GM12878 (cell line): ENCODE data around the gene PILRB.
"Not testable (repeated sequence)": the region's sequence is repeated elsewhere in the genome, so short reads cannot be mapped to it uniquely, and the experiment has no call there.

Experiments
- CBX3 ChIP-seq: fragments of 200-600 bp; sonication (generic); IDR thresholded peaks from 2 replicates; pipeline ENCODE4 v1.6.1; 2016; ENCODE audit warnings: low read depth, borderline replicate concordance
- CHD1 ChIP-seq: IDR thresholded peaks from 2 replicates; pipeline ENCODE4 v1.6.1; 2012; ENCODE audit warnings: low read depth, low read length, improper control_type of control experiment
- GABPA ChIP-seq: IDR thresholded peaks from 2 replicates; pipeline ENCODE4 v1.6.1; 2014; ENCODE audit warnings: antibody characterized with exemption, low read depth, mild to moderate bottlenecking, inconsistent platforms
- KDM1A ChIP-seq: fragments of 200-600 bp; sonication (generic); IDR thresholded peaks from 2 replicates; pipeline ENCODE4 v1.6.1; 2016; ENCODE audit warnings: borderline replicate concordance
- PKNOX1 ChIP-seq: fragments of 450-650 bp; IDR thresholded peaks from 2 replicates; pipeline ENCODE4 v1.6.1; 2016; ENCODE audit warnings: mild to moderate bottlenecking
- RCOR1 ChIP-seq: conservative IDR thresholded peaks from 2 replicates; pipeline ENCODE4 v1.6.1; 2012; ENCODE audit warnings: low read depth, low read length, improper control_type of control experiment
- ZNF274 ChIP-seq: IDR thresholded peaks from one replicate; pipeline ENCODE4 v1.8.0; 2011; ENCODE audit not compliant: insufficient read length, insufficient read depth
- TF ChIP-seq, protein P1 (sequence below), 3 experiments: IDR thresholded peaks in 2 of 3; conservative IDR thresholded peaks in 1 of 3; 2 replicates each; pipeline ENCODE4 v1.5.1; 2011; ENCODE audit warnings: low read depth in 3 of 3, low read length in 3 of 3, mild to moderate bottlenecking in 3 of 3, control low read depth in 2 of 3, moderate library complexity in 2 of 3, inconsistent platforms in 1 of 3, mixed read lengths in 1 of 3; ENCODE audit not compliant: control insufficient read depth in 2 of 3, insufficient read depth in 1 of 3; ENCODE audit errors: extremely low read depth in 1 of 3
- TF ChIP-seq, protein P2 (sequence below): fragments of 450-650 bp; IDR thresholded peaks from 2 replicates; pipeline ENCODE4 v1.6.1; 2016; ENCODE audit warnings: mild to moderate bottlenecking, moderate library complexity, borderline replicate concordance

DNA sequence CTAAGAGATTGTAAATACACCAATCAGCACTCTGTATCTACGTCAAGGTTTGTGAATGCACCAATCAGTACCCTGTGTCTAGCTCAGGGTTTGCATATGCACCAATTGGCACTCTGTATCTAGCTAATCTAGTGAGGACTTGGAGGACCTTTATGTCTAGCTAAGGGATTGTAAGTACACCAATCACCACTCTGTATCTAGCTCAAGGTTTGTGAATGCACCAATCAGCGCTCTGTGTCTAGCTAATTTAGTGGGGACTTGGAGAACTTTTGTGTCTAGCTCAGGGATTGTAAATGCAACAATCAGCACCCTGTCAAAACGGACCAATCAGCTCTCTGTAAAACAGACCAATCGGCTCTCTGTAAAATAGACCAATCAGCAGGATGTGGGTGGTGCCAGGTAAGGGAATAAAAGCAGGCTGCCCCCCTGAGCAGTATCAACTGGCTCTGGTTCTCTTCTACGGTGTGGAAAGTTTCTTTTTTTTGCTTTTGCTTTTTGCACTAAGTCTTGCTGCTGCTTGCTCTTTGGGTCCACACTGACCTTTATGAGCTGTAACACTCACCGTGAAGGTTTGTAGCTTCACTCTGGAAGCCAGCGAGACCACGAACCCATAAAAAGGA lies 24.4 kb downstream of the PILRB start:
- not testable (repeated sequence) for TF ChIP-seq RCOR1, PKNOX1, KDM1A, ZNF274, CHD1, CBX3, GABPA
- TF ChIP-seq, protein P1, sequence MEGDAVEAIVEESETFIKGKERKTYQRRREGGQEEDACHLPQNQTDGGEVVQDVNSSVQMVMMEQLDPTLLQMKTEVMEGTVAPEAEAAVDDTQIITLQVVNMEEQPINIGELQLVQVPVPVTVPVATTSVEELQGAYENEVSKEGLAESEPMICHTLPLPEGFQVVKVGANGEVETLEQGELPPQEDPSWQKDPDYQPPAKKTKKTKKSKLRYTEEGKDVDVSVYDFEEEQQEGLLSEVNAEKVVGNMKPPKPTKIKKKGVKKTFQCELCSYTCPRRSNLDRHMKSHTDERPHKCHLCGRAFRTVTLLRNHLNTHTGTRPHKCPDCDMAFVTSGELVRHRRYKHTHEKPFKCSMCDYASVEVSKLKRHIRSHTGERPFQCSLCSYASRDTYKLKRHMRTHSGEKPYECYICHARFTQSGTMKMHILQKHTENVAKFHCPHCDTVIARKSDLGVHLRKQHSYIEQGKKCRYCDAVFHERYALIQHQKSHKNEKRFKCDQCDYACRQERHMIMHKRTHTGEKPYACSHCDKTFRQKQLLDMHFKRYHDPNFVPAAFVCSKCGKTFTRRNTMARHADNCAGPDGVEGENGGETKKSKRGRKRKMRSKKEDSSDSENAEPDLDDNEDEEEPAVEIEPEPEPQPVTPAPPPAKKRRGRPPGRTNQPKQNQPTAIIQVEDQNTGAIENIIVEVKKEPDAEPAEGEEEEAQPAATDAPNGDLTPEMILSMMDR (IDR thresholded peaks at IDR 0.05 in 2 of 3, conservative IDR thresholded peaks at IDR 0.05 in 1 of 3; ENCODE audit: control insufficient read depth in 2 of 3, extremely low read depth in 1 of 3, insufficient read depth in 1 of 3, low read depth in 3 of 3, low read length in 3 of 3), result not testable (repeated sequence)
- TF ChIP-seq, protein P2, sequence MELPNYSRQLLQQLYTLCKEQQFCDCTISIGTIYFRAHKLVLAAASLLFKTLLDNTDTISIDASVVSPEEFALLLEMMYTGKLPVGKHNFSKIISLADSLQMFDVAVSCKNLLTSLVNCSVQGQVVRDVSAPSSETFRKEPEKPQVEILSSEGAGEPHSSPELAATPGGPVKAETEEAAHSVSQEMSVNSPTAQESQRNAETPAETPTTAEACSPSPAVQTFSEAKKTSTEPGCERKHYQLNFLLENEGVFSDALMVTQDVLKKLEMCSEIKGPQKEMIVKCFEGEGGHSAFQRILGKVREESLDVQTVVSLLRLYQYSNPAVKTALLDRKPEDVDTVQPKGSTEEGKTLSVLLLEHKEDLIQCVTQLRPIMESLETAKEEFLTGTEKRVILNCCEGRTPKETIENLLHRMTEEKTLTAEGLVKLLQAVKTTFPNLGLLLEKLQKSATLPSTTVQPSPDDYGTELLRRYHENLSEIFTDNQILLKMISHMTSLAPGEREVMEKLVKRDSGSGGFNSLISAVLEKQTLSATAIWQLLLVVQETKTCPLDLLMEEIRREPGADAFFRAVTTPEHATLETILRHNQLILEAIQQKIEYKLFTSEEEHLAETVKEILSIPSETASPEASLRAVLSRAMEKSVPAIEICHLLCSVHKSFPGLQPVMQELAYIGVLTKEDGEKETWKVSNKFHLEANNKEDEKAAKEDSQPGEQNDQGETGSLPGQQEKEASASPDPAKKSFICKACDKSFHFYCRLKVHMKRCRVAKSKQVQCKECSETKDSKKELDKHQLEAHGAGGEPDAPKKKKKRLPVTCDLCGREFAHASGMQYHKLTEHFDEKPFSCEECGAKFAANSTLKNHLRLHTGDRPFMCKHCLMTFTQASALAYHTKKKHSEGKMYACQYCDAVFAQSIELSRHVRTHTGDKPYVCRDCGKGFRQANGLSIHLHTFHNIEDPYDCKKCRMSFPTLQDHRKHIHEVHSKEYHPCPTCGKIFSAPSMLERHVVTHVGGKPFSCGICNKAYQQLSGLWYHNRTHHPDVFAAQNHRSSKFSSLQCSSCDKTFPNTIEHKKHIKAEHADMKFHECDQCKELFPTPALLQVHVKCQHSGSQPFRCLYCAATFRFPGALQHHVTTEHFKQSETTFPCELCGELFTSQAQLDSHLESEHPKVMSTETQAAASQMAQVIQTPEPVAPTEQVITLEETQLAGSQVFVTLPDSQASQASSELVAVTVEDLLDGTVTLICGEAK, result not testable (repeated sequence)
